ENCODE measurements around the gene ATXN1. TPM values are rescaled to one million over a fixed set of nuclear protein-coding genes. Genes with fewer than 3 reads are reported as not detected.

The ATXN1 gene
- polyA plus RNA-seq, 1 donor from 2014 or later, result 28.2 TPM

DNA sequence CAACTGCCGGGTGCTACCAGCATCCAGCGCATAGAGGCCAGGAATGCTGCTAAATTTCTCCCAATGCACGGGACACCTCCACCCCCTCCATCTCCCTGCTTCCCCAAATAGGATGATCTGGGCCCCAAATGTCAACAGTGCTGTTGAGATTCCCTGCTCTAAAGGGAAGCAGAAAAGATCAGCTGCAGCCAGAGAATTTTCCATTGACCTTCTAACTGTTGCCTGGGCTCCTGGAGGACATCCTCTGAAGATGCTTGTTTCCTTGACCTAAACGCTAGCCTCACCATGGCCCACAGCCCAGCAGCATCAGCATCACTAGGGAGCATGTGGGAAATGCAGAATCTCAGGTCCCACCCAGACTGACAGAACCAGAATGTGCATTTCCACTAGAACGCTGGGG, 361.6 kb downstream of the ATXN1 start:
- Histone ChIP-seq H3K79me2 (replicated peaks; ENCODE audit: insufficient read depth, low read length) (no peaks in the 10 kb centered on the region), H3K9ac (ENCODE audit: low read length) (no peak overlapping the region), H2AFZ (ENCODE audit: low read depth, low read length) (no peak overlapping the region), H3K4me2 (ENCODE audit: low read length) (no peak overlapping the region), H3K36me3 (ENCODE audit: insufficient read depth, low read length) (no peaks in the 10 kb centered on the region), H4K20me1 (ENCODE audit: insufficient read depth) (no peaks in the 10 kb centered on the region), H3K4me3 (ENCODE audit: low read length) (no peak overlapping the region), H3K9me2 (ENCODE audit: insufficient read depth, low read length) (no peaks in the 10 kb centered on the region), H3K27ac (ENCODE audit: low read length) (no peak overlapping the region), H3K27me3 (ENCODE audit: insufficient read depth, low read depth, low read length) (no peaks in the 10 kb centered on the region), H3F3A (ENCODE audit: insufficient read depth, low read length, poor library complexity, severe bottlenecking) (no peaks in the 10 kb centered on the region), H3K9me3 (ENCODE audit: low read length) (no peaks in the 10 kb centered on the region)
- TF ChIP-seq, protein P1, sequence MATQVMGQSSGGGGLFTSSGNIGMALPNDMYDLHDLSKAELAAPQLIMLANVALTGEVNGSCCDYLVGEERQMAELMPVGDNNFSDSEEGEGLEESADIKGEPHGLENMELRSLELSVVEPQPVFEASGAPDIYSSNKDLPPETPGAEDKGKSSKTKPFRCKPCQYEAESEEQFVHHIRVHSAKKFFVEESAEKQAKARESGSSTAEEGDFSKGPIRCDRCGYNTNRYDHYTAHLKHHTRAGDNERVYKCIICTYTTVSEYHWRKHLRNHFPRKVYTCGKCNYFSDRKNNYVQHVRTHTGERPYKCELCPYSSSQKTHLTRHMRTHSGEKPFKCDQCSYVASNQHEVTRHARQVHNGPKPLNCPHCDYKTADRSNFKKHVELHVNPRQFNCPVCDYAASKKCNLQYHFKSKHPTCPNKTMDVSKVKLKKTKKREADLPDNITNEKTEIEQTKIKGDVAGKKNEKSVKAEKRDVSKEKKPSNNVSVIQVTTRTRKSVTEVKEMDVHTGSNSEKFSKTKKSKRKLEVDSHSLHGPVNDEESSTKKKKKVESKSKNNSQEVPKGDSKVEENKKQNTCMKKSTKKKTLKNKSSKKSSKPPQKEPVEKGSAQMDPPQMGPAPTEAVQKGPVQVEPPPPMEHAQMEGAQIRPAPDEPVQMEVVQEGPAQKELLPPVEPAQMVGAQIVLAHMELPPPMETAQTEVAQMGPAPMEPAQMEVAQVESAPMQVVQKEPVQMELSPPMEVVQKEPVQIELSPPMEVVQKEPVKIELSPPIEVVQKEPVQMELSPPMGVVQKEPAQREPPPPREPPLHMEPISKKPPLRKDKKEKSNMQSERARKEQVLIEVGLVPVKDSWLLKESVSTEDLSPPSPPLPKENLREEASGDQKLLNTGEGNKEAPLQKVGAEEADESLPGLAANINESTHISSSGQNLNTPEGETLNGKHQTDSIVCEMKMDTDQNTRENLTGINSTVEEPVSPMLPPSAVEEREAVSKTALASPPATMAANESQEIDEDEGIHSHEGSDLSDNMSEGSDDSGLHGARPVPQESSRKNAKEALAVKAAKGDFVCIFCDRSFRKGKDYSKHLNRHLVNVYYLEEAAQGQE (IDR thresholded peaks at IDR 0.05; ENCODE audit: borderline replicate concordance), result no peak

DNA sequence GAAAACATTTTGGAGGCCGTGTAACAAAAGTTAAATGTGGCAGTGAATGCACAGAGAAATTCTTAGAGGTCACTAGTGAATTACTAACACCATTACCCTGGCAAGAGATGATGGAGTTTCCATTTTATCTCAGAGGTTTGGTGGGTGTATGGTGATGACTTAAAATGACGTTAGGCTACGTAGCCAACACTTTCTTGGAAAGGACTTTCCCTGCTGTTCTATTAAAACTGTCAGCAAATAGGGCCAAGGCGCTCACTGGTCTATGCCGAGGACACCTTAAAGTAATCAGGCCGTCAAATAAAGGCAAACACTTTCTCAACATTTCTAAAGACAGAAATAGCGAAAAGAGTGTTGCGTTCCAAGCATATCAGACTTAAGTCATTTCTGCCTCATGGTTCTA, 362.1 kb downstream of the ATXN1 start:
- H3K27ac ChIP-seq (ENCODE audit: low read length), result no peak overlapping the region
- H3K9me2 ChIP-seq (ENCODE audit: insufficient read depth, low read length), result no peaks in the 10 kb centered on the region
- no peak overlapping the region for H3K4me3 ChIP-seq (ENCODE audit: low read length)
- no peak overlapping the region for H2AFZ ChIP-seq (ENCODE audit: low read depth, low read length)
- H3K79me2 ChIP-seq (replicated peaks; ENCODE audit: insufficient read depth, low read length), result no peaks in the 10 kb centered on the region
- no peaks in the 10 kb centered on the region for H3F3A ChIP-seq (ENCODE audit: insufficient read depth, low read length, poor library complexity, severe bottlenecking)
- no peak overlapping the region for H3K4me2 ChIP-seq (ENCODE audit: low read length)
- no peak overlapping the region for H3K9ac ChIP-seq (ENCODE audit: low read length)
- TF ChIP-seq, protein P1 (IDR thresholded peaks at IDR 0.05; ENCODE audit: borderline replicate concordance), result no peak
- TF ChIP-seq POLR2AphosphoS5 (IDR thresholded peaks at IDR 0.05) (no peak), EZH2 (IDR thresholded peaks at IDR 0.05; ENCODE audit: borderline replicate concordance, insufficient read depth, low read length, poor library complexity, severe bottlenecking) (no peak), RAD21 (conservative IDR thresholded peaks at IDR 0.05) (no peak), MXI1 (conservative IDR thresholded peaks at IDR 0.05; ENCODE audit: poor library complexity, severe bottlenecking) (no peak), SMC3 (conservative IDR thresholded peaks at IDR 0.05; ENCODE audit: poor library complexity) (no peak), TAF1 (IDR thresholded peaks at IDR 0.05; ENCODE audit: low read depth) (no peak)
- H3K9me3 ChIP-seq (ENCODE audit: low read length), result no peaks in the 10 kb centered on the region
- no peaks in the 10 kb centered on the region for H4K20me1 ChIP-seq (ENCODE audit: insufficient read depth)
- no peaks in the 10 kb centered on the region for H3K36me3 ChIP-seq (ENCODE audit: insufficient read depth, low read length)
- no peaks in the 10 kb centered on the region for H3K27me3 ChIP-seq (ENCODE audit: insufficient read depth, low read depth, low read length)

DNA sequence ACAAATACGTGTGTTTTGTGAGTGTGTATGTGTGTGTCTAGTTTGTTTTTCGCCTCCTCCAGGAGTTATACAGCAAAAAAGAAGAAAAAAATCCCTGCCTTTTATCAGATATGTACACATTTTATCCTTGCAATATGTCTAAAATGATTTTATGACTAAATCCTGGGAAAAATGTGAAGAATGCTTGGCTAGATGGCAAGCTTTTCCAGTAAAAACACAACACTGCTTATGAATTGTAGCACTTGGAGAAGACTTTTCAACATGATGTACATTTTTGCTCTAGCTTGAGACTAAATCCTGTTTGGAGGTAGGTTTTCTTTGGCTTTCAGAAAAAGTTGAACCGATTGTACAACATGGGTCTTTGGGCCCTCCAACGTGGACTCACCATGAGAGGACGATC, 362.7 kb downstream of the ATXN1 start:
- Histone ChIP-seq H3K36me3 (ENCODE audit: insufficient read depth, low read length) (no peaks in the 10 kb centered on the region), H3K9me2 (ENCODE audit: insufficient read depth, low read length) (no peaks in the 10 kb centered on the region), H3K4me3 (ENCODE audit: low read length) (no peak overlapping the region), H2AFZ (ENCODE audit: low read depth, low read length) (no peak overlapping the region), H3K9me3 (ENCODE audit: low read length) (no peaks in the 10 kb centered on the region), H3K27ac (ENCODE audit: low read length) (no peak overlapping the region), H3K9ac (ENCODE audit: low read length) (no peak overlapping the region), H4K20me1 (ENCODE audit: insufficient read depth) (no peaks in the 10 kb centered on the region), H3F3A (ENCODE audit: insufficient read depth, low read length, poor library complexity, severe bottlenecking) (no peaks in the 10 kb centered on the region), H3K27me3 (ENCODE audit: insufficient read depth, low read depth, low read length) (no peaks in the 10 kb centered on the region), H3K4me2 (ENCODE audit: low read length) (no peak overlapping the region), H3K79me2 (replicated peaks; ENCODE audit: insufficient read depth, low read length) (no peaks in the 10 kb centered on the region)
- TF ChIP-seq, protein P2, sequence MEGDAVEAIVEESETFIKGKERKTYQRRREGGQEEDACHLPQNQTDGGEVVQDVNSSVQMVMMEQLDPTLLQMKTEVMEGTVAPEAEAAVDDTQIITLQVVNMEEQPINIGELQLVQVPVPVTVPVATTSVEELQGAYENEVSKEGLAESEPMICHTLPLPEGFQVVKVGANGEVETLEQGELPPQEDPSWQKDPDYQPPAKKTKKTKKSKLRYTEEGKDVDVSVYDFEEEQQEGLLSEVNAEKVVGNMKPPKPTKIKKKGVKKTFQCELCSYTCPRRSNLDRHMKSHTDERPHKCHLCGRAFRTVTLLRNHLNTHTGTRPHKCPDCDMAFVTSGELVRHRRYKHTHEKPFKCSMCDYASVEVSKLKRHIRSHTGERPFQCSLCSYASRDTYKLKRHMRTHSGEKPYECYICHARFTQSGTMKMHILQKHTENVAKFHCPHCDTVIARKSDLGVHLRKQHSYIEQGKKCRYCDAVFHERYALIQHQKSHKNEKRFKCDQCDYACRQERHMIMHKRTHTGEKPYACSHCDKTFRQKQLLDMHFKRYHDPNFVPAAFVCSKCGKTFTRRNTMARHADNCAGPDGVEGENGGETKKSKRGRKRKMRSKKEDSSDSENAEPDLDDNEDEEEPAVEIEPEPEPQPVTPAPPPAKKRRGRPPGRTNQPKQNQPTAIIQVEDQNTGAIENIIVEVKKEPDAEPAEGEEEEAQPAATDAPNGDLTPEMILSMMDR (IDR thresholded peaks at IDR 0.05; ENCODE audit: poor library complexity, severe bottlenecking), result no peak
- no peak for TF ChIP-seq POLR2AphosphoS5 (IDR thresholded peaks at IDR 0.05)
- no peak for TF ChIP-seq RAD21 (conservative IDR thresholded peaks at IDR 0.05)
- TF ChIP-seq EZH2 (IDR thresholded peaks at IDR 0.05; ENCODE audit: borderline replicate concordance, insufficient read depth, low read length, poor library complexity, severe bottlenecking), result no peak
- no peak for TF ChIP-seq SMC3 (conservative IDR thresholded peaks at IDR 0.05; ENCODE audit: poor library complexity)
- no peak for TF ChIP-seq TAF1 (IDR thresholded peaks at IDR 0.05; ENCODE audit: low read depth)
- TF ChIP-seq MXI1 (conservative IDR thresholded peaks at IDR 0.05; ENCODE audit: poor library complexity, severe bottlenecking), result no peak
- TF ChIP-seq EP300 (conservative IDR thresholded peaks at IDR 0.05; ENCODE audit: poor library complexity, severe bottlenecking), result no peak
- TF ChIP-seq, protein P1 (IDR thresholded peaks at IDR 0.05; ENCODE audit: borderline replicate concordance), result no peak

Data from neural cell (in vitro differentiated cells).